Omental fat pad (tissue), 4 donors: ENCODE data around the gene DTNBP1. TPM values are rescaled to one million over a fixed set of nuclear protein-coding genes. Genes with fewer than 3 reads are reported as not detected.

Experiments
- ATAC-seq: fragments of 150-250 bp; one replicate; pipeline ENCODE4 v1.9.1; 2016; ENCODE audit warnings: mild to moderate bottlenecking, moderate library complexity; ENCODE audit not compliant: low FRiP score
- DNase-seq: peaks from one replicate; pipeline ENCODE4 v3.0.0-alpha.2; 2019; ENCODE audit warnings: low spot score
- total RNA-seq, 4 donors: library from RNA; depleted of rRNA; stranded (reverse); fragments of >200 nt; gene quantifications; one replicate each; pipeline ENCODE4 v1.1.0, GENCODE V29; 2016
- TF ChIP-seq, protein P1 (sequence below), 3 donors: fragments of 450-650 bp; IDR thresholded peaks; one replicate each; pipeline ENCODE4 v1.5.1; 2016 to 2017; ENCODE audit warnings: antibody characterized with exemption in 3 of 3, mild to moderate bottlenecking in 3 of 3, moderate library complexity in 2 of 3

DTNBP1 gene
- total RNA-seq, 4 donors from 2014 or later: 5.9 to 13.9 (median 10.4) TPM

DNA sequence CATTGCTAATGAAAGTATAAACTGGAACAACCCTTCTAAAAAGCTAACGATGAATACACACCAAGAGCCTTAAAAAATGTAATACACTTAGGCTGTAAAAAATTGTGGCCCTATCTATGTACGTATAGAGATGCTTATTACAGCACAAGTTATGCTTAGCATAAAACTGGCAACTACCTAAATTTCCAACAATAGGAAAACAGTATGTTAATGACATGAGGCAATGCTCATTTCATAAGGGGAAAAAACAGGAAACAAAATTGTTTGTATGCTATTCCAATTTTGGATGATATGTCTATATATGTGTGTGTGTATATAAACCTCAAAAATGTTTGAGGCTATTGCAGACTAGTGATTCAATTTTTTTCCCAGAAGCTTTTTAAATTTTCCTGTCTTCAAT lies 82.5 kb downstream of the DTNBP1 start:
- DNase-seq (no peak), ATAC-seq (no peak)
- TF ChIP-seq, protein P1, sequence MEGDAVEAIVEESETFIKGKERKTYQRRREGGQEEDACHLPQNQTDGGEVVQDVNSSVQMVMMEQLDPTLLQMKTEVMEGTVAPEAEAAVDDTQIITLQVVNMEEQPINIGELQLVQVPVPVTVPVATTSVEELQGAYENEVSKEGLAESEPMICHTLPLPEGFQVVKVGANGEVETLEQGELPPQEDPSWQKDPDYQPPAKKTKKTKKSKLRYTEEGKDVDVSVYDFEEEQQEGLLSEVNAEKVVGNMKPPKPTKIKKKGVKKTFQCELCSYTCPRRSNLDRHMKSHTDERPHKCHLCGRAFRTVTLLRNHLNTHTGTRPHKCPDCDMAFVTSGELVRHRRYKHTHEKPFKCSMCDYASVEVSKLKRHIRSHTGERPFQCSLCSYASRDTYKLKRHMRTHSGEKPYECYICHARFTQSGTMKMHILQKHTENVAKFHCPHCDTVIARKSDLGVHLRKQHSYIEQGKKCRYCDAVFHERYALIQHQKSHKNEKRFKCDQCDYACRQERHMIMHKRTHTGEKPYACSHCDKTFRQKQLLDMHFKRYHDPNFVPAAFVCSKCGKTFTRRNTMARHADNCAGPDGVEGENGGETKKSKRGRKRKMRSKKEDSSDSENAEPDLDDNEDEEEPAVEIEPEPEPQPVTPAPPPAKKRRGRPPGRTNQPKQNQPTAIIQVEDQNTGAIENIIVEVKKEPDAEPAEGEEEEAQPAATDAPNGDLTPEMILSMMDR (IDR thresholded peaks at IDR 0.05): no peak

DNA sequence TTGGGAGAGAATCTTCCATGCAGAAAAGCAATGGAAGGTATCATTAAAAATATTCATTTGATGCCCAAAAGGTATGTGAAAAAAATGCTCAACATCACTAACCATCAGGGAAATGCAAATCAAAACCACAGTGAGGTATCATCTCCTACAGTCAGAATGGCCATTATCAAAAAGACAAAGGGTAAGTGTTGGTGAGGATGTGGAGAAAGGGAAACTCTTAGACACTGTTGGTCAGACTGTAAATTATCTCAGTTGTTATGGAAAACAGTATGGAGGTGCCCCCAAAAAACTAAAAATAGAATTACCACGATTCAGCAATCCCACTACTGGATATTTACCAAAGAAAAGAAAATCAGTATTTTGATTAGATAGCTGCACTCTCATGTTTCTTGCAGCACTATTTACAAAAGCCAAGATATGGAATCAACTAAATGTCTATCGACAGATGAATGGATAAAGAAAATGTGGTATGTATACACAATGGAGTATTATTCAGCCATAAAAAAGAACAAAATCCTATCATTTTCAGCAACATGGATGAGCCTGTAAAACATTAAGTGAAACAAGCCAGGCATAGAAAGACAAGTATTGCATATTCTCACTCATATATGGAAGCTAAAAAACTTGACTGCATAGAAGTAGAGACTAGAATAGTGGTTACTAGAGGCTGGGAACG lies 84.0 kb downstream of the DTNBP1 start:
- no peak for DNase-seq
- no peak for ATAC-seq
- TF ChIP-seq, protein P1 (IDR thresholded peaks at IDR 0.05): no peak

DNA sequence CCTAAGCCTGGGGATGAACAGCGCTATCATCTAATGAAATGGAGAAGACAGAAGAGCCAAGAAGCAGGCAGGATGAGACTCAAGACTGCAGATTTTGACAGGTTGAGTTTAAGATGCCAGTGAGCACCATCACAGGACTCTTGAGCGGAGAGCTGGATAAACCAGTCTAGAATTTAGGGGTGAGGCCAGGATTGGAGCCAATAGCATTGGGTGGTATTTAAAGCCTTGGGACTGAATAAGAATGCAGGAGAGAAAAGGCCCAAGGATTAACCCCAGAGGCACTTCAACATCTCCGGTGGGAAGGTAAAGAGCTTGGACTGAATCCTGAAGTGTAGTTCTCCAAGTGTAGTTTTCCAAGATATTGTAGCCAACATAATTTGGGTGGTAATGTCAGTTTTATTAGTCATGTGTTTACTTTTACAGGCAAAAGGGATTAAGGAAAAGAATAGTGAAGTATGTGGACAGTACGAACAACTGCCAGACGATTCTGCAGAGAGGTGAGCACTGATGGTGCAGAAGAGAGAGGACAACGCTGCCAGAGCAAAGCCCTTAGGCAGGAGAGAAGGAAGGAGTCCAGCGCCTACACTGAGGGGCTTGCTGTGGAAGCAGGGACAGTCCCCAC lies 85.2 kb downstream of the DTNBP1 start:
- no peak for ATAC-seq
- TF ChIP-seq, protein P1 (IDR thresholded peaks at IDR 0.05): no peak
- no peak for DNase-seq

DNA sequence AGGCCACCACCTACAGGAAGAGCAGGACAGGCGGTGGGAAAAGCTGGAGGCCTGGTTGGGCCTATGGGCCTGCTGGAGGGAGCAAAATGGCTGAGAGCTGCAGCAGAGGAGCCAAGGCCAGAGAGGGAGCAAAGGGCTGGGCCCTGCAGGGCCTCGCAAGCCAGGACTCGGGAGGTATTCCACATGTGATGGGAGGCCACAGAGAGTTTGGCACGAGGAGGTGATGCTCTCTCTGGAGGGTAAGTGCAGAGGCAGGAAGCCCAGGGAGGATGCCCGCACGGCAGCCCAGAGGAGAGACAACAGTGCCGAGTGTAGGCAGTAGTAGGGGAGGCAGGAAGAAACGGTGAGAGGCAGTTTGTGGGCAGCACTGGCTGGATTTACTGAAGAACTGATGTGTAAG lies 85.7 kb downstream of the DTNBP1 start:
- no peak for ATAC-seq
- TF ChIP-seq, protein P1 (IDR thresholded peaks at IDR 0.05): no peak
- no peak for DNase-seq

DNA sequence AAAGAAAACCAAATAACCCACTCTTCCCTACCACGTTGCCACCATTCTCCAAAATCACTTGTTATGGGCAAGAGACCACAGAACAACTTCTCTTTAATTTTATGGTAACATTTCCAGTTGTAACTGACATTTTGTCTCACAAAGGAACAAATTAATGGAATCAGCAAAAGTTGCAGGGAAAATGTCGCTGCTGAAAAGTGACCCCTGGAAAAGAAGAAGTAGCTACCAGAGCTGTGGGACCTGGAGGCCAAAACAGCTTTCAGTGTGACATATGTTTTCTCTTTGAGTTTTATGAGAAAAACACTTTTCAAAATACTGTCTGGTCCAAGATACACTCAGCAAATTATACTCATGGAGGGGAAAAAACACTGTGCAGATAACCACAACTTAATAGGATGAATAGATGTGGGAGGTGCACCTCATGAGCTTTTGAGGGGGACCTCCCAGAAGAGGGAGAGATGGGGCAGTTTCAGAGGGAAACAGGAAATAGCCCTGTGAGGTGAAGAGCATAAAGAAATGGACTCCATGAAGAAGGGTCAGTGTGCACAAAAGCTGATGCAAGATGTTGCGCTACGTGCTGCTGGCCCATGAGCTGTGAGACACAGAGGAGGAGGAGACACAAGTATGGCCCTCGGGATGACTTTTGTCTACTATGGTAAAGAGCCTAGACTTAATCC lies 87.3 kb downstream of the DTNBP1 start:
- DNase-seq: no peak
- TF ChIP-seq, protein P1 (IDR thresholded peaks at IDR 0.05): no peak
- ATAC-seq: no peak

DNA sequence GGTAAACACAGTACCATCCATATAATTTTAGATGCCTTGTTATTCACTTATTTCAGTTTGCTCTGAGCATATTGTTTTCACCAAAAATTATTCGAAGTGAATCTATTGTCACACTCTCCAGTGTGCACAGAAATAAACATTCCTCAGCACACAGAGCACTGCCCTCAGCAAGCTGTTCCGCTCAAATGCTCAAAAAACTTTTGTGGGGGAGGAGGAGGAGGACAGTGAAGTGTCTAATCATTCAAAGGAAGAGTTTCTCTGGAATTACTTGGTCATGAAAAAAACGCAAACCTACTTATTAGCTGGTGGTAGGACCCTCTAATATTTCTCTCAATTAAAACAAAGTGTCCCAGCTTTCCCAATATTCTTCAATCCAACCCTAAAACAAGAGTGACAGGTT lies 88.3 kb downstream of the DTNBP1 start:
- DNase-seq (no peak), ATAC-seq (no peak)
- TF ChIP-seq, protein P1 (IDR thresholded peaks at IDR 0.05): no peak
